CD4-positive, alpha-beta T cell treated with Interleukin-21 for 1 hour (primary cell): ENCODE data around the gene SRGN.
A peak's percentile ranks its signal among the peaks of the same experiment; 100 is the strongest.
"Not testable (repeated sequence)": the region's sequence is repeated elsewhere in the genome, so short reads cannot be mapped to it uniquely, and the experiment has no call there.

Experiments
- DNase-seq: peaks from one replicate; pipeline ENCODE4 v3.0.0-alpha.2; 2020

Gene SRGN, protein sequence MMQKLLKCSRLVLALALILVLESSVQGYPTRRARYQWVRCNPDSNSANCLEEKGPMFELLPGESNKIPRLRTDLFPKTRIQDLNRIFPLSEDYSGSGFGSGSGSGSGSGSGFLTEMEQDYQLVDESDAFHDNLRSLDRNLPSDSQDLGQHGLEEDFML

DNA sequence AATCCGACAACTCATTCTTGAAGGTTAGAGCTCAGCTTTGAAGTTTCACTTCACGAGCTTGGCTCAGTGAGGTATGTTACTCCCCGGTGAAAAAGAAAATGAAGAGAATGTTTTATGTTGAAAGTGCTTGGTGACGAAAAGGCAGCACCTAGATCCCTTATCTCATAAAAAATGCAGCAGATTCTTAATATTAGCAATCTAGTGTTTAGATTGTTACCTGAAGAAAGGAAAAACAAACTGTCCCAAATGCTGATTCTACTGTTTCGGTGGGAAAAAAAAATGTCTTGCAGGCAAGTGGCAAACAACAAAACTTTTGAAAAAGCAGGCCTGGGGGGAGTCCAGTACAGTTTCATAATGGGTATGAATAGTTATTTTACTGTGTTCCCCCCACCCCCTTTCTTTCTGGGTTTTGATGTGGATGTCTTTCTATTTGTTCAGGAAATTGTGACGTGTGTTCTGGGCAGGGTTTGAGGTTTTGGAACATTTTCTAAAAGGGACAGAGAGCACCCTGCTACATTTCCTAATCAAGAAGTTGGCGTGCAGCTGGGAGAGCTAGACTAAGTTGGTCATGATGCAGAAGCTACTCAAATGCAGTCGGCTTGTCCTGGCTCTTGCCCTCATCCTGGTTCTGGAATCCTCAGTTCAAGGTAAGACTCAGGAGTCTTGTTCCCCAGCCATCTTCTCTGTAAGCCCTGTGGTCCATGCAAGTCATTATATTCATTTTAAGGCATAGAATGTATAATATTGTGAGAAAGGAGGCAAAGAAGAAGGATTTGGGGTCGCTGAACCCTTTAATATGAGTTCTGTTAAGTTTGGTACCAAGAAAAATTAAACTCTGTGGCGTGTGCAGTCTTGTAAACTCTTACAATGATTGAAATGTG is at the start of gene SRGN:
Gene SRGN (plus strand): TSS at position 514 of the 881 bp plus-strand sequence. CDS start 55 bp downstream, at position 569.
- DNase-seq = peak; percentile 95

DNA sequence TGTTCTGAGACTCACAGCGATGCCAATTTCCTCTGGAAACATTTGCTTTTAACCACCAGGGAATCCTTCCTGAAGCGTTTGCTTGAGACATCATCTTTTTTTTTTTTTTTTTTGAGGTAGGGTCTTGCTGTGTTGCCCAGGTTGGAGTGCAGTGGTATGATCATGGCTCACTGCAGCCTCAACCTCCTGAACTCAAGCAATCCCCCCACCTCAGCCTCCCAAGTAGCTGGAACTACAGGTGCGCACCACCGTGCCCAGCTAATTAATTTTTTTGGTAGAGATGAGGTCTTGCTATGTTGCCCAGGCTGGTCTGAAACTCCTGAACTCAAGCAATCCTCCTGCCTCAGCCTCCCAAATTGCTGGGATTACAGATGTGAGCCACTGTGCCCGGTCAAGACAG is 47.0 kb upstream of the SRGN start:
- not testable (repeated sequence) for DNase-seq

DNA sequence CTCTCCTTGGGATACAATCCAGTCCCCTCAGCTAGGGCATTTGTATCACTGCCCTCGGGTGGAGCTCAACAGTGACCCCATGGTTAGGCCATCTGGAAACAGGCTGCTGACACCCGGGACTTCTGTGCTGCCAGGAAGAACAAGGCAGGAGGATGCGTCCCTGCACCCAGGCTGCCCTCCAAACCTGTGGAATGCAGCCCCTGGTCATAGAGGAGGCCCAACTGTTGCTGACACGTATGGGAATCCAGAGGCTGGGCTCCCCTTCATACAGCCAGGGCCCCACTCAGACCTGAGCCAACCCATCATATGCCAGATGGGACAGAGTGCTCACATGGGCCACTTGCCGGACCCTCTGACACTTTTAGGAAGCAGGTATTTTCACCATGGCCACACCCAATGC is 45.5 kb upstream of the SRGN start:
- no peak for DNase-seq

DNA sequence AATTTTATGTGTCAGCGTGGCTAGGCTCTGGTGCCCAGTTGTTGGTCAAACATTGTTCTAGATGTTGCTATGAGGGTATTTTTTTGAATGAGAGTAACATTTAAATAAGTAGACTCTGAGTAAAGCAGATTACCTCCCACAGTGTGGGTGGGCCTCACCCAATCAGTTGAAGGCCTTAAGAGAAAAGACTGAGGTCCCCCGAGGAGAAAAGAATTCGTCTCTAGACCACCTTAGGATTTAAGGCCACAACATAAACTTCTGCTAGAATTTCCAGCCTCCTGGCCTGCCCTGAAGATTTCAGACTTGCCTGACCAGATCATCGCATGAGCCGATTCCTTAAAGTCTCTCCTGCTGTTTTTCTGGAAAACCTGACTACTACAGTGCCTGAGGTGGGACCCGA is 45.1 kb upstream of the SRGN start:
- no peak for DNase-seq

DNA sequence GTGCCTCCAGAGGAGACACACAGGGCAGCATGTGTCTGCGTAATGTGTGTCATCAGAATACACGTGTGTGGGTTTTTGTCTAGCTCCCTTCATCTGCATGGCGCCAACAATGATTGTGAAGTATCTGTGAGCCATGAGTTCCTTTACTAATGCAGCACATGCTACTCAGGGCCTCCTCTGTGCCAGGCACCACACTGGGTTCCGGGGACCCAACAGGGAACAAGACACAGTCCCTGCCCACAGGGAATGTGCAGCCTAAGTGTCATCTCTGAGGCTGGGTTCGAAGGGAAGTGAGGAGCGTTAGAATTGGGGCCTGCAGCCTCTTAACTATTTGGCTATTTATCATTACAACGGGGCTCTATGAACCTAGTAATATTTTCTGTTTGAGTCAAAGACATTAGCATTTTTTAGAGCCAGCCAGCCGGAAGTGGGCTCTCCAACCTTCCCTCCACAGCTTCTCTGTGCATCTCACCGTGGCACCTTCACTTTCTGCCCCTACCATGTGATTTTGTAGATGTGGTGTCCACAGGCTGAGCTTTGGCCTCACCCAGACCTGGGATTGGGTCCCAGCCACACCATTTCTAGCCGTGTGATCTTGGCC is 43.9 kb upstream of the SRGN start:
- DNase-seq = peak; percentile 49

DNA sequence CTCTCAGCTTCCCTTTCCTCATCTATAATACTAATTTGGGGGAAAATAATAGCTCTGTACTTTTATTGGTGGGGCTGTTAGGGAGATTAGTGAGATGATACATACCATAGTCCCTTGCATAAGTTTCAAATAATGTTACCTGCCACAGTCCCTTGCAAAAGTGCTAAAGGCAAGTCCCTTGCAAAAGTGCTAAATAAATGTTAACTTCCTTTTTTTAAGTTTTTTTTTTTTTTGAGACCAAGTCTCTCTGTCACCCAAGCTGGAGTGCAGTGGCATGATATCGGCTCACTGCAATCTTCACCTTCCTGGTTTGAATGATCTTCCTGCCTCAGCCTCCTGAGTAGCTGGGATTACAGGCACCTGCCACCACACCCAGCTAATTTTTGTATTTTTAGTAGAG is 43.4 kb upstream of the SRGN start:
- DNase-seq = no peak

DNA sequence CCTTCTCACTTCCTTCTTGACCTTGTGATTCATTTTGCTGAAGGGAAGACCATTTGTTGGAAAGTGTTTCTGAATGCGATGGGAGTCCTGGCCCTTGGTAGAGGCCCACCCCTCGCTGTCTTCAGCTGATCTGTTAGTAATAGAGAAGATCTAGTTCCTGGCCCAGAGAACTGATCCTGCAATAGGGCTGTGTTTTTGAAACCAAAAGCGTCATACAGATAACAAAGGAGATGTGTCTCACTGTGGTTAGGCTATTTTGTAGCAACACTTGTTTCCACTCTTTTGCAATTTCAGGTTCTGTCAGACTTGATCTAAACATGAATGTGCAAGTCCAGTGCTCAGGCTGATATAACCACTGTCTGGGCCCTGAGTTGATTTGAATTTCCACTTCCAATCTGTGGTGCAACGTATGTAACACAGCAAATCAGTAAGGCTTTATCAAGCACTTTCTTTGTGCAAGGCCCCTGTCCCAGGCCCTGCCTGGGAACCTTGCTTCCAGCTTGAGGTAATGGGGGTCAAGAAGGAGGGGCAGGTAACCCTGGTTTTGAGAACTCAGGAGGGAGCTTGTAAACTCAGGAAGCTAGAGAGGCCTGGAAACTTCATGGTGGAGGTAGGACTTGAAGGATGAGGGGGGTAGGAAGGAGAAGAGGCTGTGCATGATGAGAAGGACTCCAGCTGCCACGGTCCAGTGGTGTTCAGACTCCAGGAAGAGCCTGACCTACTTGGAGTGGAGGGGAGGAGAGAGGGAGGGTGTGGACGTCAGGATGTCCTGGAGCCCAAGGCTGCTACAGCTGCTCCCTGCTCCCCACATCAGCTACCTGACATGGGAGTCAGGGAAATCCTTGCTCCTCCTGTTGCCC is 42.2 kb upstream of the SRGN start:
- peak; percentile 66 for DNase-seq

DNA sequence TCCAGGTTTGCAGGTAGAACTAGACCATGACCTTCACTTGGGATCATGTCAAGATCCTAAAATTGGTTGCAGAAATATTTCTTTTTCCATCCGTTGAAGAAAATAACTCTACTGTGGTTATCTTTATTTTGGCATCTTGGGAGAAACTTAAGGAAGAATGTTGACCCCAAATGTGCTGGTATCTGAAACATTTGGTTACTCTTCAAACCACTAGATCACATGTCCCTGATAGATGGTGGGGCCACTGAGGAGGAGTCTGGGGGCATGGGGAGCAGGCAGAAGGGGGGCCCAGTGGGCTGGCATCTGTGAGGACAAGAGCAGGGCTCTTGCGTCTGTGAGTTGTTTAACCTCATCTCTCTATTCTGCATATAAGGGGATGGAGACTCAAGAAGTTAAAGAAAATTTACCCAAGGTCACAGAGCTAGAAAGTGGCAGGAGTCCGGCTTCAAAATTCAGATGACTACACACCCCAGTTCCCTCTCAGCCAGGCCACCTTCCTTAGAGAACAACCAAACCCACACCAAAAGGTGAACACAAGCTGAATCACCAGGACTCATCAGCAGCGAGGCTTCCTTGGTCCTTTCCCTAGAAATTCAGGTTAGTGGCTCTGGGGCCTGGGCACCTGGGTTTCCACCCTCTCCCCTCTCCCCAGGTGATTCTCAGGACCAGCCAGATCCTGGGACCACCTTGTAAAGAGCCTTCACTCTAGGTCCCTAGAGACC is 40.6 kb upstream of the SRGN start:
- DNase-seq = no peak

DNA sequence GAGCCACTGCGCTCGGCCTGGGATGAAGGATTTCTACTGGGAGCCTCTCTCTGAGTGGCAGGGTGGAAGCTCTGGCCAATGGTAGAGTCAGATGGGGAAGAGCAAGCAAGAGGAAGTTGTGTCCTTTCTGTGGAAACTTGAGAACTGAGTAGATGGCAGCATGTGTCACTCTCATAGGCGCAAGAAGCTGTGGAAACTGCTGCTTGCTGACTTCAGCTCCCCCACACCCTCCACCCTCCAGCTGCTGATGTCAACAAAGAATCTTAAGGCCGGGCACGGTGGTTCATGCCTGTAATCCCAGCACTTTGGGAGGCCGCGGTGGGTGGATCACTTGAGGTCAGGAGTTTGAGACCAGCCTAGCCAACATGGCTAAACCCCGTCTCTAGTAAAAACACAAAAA is 39.8 kb upstream of the SRGN start:
- no peak for DNase-seq

DNA sequence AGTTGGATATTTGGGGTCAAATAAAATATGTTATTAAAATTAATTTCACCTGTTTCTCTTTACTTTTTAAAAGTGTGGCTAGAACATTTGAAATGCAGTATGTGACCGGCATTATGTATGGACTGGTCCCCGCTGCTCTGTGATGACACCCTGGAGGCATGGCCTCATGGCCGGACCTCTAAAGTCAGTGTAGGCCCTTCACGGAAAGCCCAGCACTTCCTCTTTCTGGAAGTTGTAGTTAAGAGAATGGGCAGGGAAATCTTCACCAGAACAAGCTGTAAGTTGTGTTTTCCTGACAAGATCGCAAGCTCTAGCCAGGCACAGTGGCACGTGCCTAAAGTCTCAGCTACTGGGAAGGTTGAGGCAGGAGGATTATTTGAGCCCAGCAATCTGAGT is 38.3 kb upstream of the SRGN start:
- no peak for DNase-seq

DNA sequence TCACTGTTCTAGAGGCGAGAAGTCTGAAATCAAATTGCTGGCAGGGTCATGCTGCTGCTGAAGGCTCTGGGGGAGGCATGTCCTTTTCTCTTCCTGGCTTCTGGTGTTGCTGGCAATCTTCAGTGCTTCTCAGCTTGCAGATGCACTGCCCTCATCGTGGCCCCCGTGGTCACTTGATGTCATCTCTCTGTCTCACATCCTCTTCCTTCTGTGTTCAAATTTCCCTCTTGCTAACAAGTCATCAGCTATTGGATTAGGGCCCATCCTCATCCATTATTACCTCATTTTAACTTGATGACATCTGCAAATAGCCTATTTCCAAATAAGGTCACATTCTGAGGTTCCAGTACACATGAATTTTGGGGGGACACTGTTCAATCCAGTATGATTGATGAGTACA is 36.6 kb upstream of the SRGN start:
- peak; percentile 39 for DNase-seq

DNA sequence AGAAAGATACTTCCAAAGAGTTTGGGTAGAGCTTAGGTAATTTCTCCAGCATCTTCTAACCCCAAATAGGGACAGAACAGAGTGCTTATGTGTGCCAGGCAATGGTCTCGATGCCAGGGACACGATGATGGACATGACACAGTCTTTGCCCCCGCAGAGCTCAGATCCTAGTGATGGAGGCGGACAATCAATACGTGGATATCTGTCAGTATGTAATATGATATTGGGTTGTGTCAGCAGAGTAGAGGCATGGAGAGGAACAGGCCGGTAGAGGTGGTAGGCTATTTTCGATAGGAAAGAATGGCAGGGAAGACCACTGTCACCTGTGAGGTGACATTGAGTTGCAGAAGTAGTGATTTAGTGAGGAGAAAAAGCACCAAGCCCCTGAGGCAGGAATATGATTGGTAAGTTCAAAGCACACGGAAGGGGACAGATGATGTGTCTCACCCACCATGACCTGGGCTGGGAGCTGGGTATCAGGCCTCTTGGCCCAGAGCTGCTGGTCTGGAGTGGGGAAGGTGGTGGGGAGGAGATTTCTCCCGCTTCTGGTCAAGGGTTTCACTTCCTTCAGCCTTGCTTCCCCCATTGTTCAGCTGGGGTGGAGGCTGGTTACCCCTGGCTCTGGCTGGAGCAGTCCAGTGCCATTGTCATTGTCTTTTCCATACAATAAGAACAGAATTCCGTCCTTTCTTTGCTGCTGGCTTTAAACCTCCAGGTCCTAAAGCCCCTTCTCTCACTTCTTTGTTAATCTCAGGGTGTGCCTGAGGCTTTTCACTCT is 36.0 kb upstream of the SRGN start:
- no peak for DNase-seq

DNA sequence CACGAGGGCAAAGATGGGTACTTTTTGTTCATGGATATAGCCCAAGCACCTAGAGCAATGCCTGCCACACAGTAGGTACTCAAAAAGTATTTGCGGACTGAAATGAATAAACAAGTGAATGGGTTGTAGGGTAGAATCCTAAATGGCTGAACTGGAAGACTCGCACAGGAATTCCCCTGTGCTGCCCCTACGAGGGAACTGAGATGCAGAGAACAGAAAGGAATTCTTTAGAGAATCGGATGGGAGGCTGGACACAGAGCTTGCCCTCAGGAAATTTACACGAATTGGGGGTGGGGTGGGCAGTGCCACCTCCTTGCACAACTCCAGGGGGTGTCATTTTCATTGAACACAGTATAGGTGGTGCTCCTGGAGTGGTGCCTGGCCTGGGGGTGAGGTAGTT is 35.2 kb upstream of the SRGN start:
- no peak for DNase-seq

DNA sequence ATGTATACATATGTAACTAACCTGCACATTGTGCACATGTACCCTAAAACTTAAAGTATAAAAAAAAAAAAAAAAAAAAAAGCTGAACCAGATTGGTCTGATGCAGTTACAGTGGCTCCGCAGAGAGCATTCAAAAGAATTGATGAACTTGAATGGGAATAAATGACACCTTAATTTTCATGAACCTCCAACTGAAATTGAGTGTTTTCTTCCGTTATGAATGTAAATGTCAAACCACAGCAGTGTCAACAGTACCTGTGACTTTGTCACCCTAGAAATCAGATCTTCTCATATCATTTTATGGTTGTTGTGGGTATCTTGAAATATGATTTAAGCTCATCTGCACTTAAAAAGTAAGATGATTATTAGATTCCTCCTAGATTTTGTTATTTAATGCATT is 32.7 kb upstream of the SRGN start:
- no peak for DNase-seq

DNA sequence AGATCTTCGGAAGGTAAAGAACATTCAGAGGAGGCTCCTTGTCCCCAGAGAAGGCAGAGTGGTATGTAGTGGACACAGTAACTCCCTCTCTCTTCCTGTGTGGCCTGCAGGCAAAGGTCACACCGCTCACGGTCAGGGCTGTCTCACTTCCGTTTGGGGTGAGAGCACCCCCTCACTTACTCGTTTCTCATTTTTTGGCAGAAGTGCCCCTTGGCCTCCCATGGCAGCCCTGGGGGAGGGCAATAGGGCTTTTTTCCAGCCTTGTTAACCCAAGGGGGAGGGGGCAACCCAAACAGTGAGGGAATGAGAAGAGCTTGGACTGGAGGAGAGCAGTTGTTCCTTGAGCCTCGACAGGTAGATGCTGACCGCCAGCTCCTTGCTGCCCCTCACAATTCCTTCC is 31.8 kb upstream of the SRGN start:
- no peak for DNase-seq

DNA sequence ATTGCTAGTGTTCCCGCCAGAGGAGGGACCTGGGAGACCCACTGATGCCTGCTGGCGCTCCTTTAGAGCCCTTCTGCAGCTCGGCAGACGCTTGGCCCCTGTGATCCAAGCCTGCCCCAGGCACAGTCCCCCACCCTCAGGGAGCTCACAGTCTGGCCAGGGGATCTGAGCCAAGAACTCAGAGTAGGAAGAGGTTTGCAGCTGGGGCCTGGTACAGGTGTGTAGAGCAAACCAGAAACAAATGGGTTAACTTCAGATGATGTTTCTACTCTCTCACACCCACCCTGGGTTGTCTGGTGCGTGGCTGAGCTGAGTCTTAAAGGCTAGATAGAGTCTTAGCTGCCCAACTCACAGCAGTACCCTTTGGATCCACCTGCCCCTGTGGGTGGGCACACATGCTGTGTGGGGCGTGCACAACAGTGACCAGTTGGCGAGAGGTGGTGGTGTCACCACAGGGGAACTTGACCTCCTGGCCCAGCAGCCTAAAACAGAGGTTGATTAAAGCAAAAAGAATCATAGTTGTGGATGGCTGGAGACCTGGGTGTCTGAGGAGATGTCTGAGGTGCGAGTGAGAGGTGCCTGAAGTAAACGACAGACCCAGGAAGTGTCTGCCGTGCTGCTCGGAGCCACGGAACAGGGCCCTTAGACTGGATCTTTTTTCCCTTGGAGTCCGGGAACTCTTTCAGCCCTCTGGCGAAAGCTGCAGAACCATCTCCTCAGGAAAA is 31.2 kb upstream of the SRGN start:
- no peak for DNase-seq

DNA sequence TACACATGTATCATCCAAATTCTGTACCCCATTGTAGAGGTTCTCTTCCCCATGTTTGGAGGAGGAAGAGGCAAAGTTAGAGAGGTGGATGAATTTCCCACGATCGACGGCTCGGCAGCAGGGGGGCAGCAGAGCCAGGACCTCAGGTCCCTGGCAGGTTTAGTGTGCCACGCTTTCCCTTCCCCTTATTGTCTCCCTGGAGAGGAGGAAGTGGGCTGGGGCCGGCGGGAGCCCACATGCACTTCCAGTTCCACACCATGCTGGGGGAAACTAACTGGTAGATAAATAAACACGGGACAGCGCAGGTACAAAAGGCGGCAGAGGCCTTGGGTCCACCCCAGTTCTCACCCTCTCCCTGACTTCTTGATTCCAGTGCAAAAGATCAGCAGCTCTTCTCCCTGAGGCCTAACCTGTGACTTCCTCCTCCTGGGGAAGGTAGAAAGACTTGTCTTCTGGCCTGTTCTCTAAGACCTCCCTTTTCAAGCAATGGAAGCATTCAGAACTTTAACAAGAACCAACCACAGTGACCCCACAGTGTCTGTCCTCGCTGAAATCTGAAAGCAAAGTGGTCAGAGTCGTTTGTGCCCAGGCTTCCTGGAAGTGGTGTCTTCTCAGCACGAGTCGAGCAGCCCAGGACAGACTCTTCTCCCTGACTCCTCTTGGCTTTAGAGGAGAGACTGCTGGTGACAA is 30.5 kb upstream of the SRGN start:
- DNase-seq = no peak

DNA sequence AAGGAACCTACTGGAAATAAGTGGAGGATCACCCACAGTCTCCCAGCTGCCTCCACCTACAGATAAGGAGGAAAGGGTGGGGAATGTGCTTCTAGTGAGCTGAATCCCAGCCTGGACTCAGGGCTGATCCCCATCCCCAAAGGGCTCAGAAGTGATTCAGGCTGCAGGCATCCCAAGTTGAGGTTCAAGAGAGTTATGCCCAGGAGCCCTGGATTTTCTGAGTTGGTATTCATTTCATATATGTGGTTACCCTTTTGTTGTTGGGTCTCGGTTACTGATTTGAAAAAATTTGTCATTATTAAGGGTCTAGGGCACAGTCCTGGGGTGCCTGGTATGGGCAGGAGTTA is 30.0 kb upstream of the SRGN start:
- no peak for DNase-seq

DNA sequence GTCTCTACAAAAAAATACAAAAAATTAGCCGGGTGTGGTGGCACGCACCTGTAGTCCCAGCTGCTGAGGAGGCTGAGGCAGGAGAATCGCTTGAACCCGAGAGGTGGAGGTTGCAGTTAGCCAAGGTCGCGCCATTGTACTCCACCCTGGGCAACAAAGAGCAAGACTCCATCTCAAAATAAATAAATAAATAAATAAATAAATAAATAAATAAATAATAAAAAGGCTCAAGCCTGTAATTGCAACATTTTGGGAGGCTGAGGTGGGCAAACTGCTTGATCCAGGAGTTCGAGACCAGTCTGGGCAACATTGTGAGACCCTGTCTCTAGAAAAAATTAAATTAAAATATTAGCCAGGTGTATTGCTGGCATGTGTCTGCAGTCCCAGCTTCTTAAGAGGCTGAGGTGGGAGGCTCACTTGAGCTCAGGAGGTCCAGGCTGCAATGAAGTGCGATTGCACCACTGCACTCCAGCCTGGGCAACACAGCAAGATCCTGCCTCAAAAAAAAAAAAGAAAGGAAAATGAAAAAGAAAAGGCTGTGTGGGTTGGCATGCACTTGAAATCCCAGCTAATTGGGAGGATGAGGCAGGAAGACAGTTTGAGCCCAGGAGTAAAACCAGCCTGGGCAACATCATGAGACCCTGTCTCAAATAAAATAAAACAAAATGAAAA is 27.6 kb upstream of the SRGN start:
- no peak for DNase-seq
